Fibroblast of lung (primary cell): Measurements from ENCODE around the gene KAT2A. TPM values are rescaled to one million over a fixed set of nuclear protein-coding genes. Genes with fewer than 3 reads are reported as not detected.

Experiments
- DNase-seq, 2 donors: peaks; one replicate each; pipeline versions ENCODE4 v3.0.0 to v3.0.0-alpha.2; 2010; ENCODE audit warnings: low read depth in 2 of 2
- H2AFZ ChIP-seq: 2 replicates; pipeline ENCODE4 v1.5.1; 2012; ENCODE audit warnings: low read length, control low read depth, inconsistent platforms
- H3K27ac ChIP-seq: 2 replicates; pipeline ENCODE4 v1.5.1; 2011; ENCODE audit warnings: low read length, control low read depth; ENCODE audit not compliant: insufficient read depth
- H3K27me3 ChIP-seq: 2 replicates; pipeline ENCODE4 v1.5.1; 2011; ENCODE audit warnings: mild to moderate bottlenecking, low read length; ENCODE audit not compliant: control insufficient read depth, insufficient read depth
- H3K36me3 ChIP-seq: 2 replicates; pipeline ENCODE4 v1.5.1; 2011; ENCODE audit warnings: low read length; ENCODE audit not compliant: control insufficient read depth, insufficient read depth
- H3K4me1 ChIP-seq: 2 replicates; pipeline ENCODE4 v1.5.1; 2011; ENCODE audit warnings: low read length; ENCODE audit not compliant: control insufficient read depth, insufficient read depth; ENCODE audit errors: extremely low read depth
- H3K4me2 ChIP-seq: 2 replicates; pipeline ENCODE4 v1.5.1; 2011; ENCODE audit warnings: low read length, control low read depth; ENCODE audit not compliant: insufficient read depth; ENCODE audit errors: extremely low read depth
- H3K4me3 ChIP-seq, 4 experiments: fragments of 200-600 bp in 1 of 4; sonication (generic) in 1 of 4; replicated peaks in 1 of 4; 2 replicates each; pipeline ENCODE4 v1.5.1; 2011 to 2016; ENCODE audit warnings: low read length in 4 of 4, low read depth in 3 of 4, mild to moderate bottlenecking in 3 of 4, control low read depth in 2 of 4, inconsistent platforms in 1 of 4, mixed read lengths in 1 of 4; ENCODE audit not compliant: insufficient read depth in 1 of 4; ENCODE audit errors: control extremely low read depth in 1 of 4
- H3K79me2 ChIP-seq: 2 replicates; pipeline ENCODE4 v1.5.1; 2012; ENCODE audit warnings: mild to moderate bottlenecking, low read length, inconsistent platforms; ENCODE audit not compliant: control insufficient read depth, insufficient read depth
- H3K9ac ChIP-seq: 2 replicates; pipeline ENCODE4 v1.5.1; 2011; ENCODE audit warnings: mild to moderate bottlenecking, low read length, control low read depth; ENCODE audit not compliant: insufficient read depth
- H3K9me3 ChIP-seq: 2 replicates; pipeline ENCODE4 v1.5.1; 2012; ENCODE audit warnings: low read depth, low read length; ENCODE audit not compliant: control insufficient read depth, insufficient read depth
- H4K20me1 ChIP-seq: 2 replicates; pipeline ENCODE4 v1.5.1; 2011; ENCODE audit warnings: low read length; ENCODE audit not compliant: control insufficient read depth, insufficient read depth; ENCODE audit errors: extremely low read depth
- EZH2 ChIP-seq: IDR thresholded peaks from 2 replicates; pipeline ENCODE4 v1.5.1; 2012; ENCODE audit warnings: low read length, control low read depth, mild to moderate bottlenecking; ENCODE audit errors: missing control alignments
- polyA plus RNA-seq, 2 donors: library from polyadenylated mRNA; depleted of rRNA in 1 of 2; stranded (reverse) in 1 of 2; unstranded in 1 of 2; fragments of >200 nt; gene quantifications; 2 replicates each; pipeline ENCODE4 v1.2.1, GENCODE V29; 2011 to 2012; ENCODE audit warnings: missing spikeins in 1 of 2
- total RNA-seq: library from RNA; depleted of rRNA; stranded (reverse); fragments of >200 nt; gene quantifications from 2 replicates; pipeline ENCODE4 v1.2.1, GENCODE V29; 2014
- TF ChIP-seq, protein P1 (sequence below), 2 donors: IDR thresholded peaks in 1 of 2; conservative IDR thresholded peaks in 1 of 2; 1 replicate in 1 of 2; 2 replicates in 1 of 2; pipeline ENCODE4 v1.5.1; 2011 to 2012; ENCODE audit warnings: low read length in 2 of 2, control low read depth in 1 of 2, inconsistent platforms in 1 of 2, low read depth in 1 of 2, mild to moderate bottlenecking in 1 of 2

Gene KAT2A
- total and polyA plus RNA-seq, 2 donors (not counting 1 experiment from before 2014, with no cell fraction given): 7.8 to 9.1 TPM

DNA sequence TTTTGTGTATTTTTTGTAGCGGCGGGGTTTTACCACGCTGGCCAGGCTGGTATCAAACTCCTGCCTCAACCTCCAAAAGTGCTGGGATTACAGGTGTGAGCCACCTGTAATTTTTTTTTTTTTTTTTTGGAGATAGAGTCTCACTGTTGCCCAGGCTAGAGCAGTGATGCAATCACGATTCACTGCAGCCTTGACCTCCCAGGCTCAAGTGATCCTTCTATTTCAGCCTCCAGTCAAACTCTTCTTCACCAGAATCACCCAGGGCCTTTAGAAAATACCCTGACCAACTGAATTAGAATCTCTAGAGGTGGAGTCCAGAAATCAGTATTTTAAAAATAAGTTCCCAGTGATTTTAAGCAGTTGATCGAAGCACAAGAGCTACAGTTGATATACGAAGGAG is 14.0 kb upstream of the KAT2A start:
- H3K79me2 ChIP-seq: peaks cover 87% of the 10 kb centered on the region
- H3K4me2 ChIP-seq: peak overlapping the region; percentile 9
- H3K9me3 ChIP-seq: no peaks in the 10 kb centered on the region

DNA sequence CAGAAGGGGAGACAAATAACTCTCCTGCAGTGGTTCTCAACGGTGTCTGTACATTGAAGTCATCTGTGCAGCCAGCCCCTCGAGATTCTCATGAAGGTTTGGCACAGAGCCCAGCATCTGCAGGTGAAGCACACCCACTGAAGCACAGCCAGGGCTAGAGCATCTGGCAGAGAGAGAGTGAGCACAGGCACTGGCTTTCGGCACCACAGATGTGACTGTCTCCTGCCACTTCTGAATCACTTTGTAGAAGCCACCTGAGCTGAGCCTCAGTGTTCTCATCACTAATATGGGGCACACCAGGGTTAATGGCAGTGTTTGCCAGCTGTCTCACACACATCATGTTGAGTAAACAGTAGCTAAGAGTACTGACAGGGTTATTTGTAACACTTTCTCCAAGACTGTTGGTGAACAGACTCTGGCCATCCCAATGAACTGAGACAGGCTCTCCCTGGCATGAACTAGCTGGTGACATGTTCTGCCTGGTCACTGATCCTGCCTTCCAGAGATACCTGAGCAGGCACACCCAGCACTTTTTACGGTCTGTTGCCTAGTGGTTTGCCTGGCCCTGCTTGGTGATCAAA is 12.4 kb upstream of the KAT2A start:
- Histone ChIP-seq H3K4me1 (peaks cover 30% of the 10 kb centered on the region), H3K4me2 (no peak overlapping the region), H3K27ac (peak overlapping the region; percentile 18)

More for the DNA sequence above, 14.0 kb upstream of the KAT2A start:
- H2AFZ ChIP-seq: no peak overlapping the region
- H4K20me1 ChIP-seq: no peaks in the 10 kb centered on the region
- peaks cover 6% of the 10 kb centered on the region for H3K36me3 ChIP-seq
- H3K4me1 ChIP-seq: peaks cover 30% of the 10 kb centered on the region
- H3K4me3 ChIP-seq: no peak overlapping the region
- no peaks in the 10 kb centered on the region for H3K27me3 ChIP-seq
- DNase-seq: no peak
- H3K9ac ChIP-seq: no peak overlapping the region
- TF ChIP-seq, protein P1, sequence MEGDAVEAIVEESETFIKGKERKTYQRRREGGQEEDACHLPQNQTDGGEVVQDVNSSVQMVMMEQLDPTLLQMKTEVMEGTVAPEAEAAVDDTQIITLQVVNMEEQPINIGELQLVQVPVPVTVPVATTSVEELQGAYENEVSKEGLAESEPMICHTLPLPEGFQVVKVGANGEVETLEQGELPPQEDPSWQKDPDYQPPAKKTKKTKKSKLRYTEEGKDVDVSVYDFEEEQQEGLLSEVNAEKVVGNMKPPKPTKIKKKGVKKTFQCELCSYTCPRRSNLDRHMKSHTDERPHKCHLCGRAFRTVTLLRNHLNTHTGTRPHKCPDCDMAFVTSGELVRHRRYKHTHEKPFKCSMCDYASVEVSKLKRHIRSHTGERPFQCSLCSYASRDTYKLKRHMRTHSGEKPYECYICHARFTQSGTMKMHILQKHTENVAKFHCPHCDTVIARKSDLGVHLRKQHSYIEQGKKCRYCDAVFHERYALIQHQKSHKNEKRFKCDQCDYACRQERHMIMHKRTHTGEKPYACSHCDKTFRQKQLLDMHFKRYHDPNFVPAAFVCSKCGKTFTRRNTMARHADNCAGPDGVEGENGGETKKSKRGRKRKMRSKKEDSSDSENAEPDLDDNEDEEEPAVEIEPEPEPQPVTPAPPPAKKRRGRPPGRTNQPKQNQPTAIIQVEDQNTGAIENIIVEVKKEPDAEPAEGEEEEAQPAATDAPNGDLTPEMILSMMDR (conservative IDR thresholded peaks at IDR 0.05 in 1 of 2, IDR thresholded peaks at IDR 0.05 in 1 of 2; ENCODE audit: low read depth in 1 of 2, low read length in 2 of 2): no peak
- no peak for TF ChIP-seq EZH2
- no peak overlapping the region for H3K27ac ChIP-seq

DNA sequence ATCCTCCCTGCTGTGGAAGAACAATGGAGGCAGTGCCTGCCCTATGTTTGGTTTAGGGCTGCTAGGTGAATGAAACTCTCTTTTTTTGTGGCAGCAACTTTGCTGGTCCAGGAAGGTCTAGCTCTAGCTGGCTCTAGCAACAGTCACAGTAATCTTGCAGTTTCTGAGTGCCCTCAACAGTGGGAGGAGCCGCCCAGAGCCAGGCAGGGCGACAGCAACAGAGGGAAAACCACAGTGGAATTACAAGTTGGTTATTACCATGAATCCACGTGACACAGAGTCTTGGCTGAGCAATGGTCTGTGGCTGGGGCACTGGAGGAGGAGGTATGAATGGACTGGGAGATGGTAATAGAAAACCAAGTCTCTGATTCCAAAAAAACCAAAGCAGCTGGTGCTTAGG is 11.8 kb upstream of the KAT2A start:
- H3K4me2 ChIP-seq: peak overlapping the region; percentile 44
- no peak for TF ChIP-seq EZH2
- TF ChIP-seq, protein P1 (conservative IDR thresholded peaks at IDR 0.05 in 1 of 2, IDR thresholded peaks at IDR 0.05 in 1 of 2; ENCODE audit: low read depth in 1 of 2, low read length in 2 of 2): no peak
- H3K9me3 ChIP-seq: no peaks in the 10 kb centered on the region
- H3K36me3 ChIP-seq: peaks cover 21% of the 10 kb centered on the region
- H3K27me3 ChIP-seq: no peaks in the 10 kb centered on the region
- H2AFZ ChIP-seq: no peak overlapping the region
- no peak overlapping the region for H3K4me3 ChIP-seq
- H3K27ac ChIP-seq: peak overlapping the region; percentile 55
- H3K79me2 ChIP-seq: peaks cover 70% of the 10 kb centered on the region
- peaks cover 30% of the 10 kb centered on the region for H3K4me1 ChIP-seq
- peak; percentile 71 to 90 for DNase-seq
- no peaks in the 10 kb centered on the region for H4K20me1 ChIP-seq
- H3K9ac ChIP-seq: no peak overlapping the region

More for the DNA sequence above, 12.4 kb upstream of the KAT2A start:
- no peak for DNase-seq
- H3K36me3 ChIP-seq: peaks cover 18% of the 10 kb centered on the region
- H3K9ac ChIP-seq: no peak overlapping the region
- TF ChIP-seq, protein P1 (conservative IDR thresholded peaks at IDR 0.05 in 1 of 2, IDR thresholded peaks at IDR 0.05 in 1 of 2; ENCODE audit: low read depth in 1 of 2, low read length in 2 of 2): no peak
- no peak for TF ChIP-seq EZH2
- H2AFZ ChIP-seq: no peak overlapping the region
- no peaks in the 10 kb centered on the region for H3K27me3 ChIP-seq
- no peaks in the 10 kb centered on the region for H4K20me1 ChIP-seq
- H3K79me2 ChIP-seq: peaks cover 76% of the 10 kb centered on the region
- H3K4me3 ChIP-seq: no peak overlapping the region
- H3K9me3 ChIP-seq: no peaks in the 10 kb centered on the region
